Body of pancreas (tissue), 4 donors: Measurements from ENCODE around the gene ERCC6L2. TPM values are rescaled to one million over a fixed set of nuclear protein-coding genes. Genes with fewer than 3 reads are reported as not detected.

Experiments used
- ATAC-seq: fragments of 150-250 bp; one replicate; pipeline ENCODE4 v1.9.1; 2016
- DNase-seq, 4 donors: peaks; one replicate each; pipeline ENCODE4 v3.0.0-alpha.2; 2019
- H3K27ac ChIP-seq, 4 donors: fragments of 200-600 bp; sonication (generic); 1 replicate in 3 of 4; 2 replicates in 1 of 4; pipeline versions ENCODE4 v1.5.1 to v1.6.1; 2016 to 2019; ENCODE audit warnings: mild to moderate bottlenecking in 1 of 4, mixed read lengths in 1 of 4, moderate library complexity in 1 of 4
- H3K27me3 ChIP-seq, 2 donors: fragments of 200-600 bp; sonication (generic); one replicate each; pipeline ENCODE4 v1.6.0; 2016; ENCODE audit warnings: mild to moderate bottlenecking in 1 of 2
- H3K36me3 ChIP-seq, 2 donors: fragments of 200-600 bp; sonication (generic); replicated peaks in 1 of 2; 2 replicates each; pipeline ENCODE4 v1.5.1; 2016; ENCODE audit warnings: low read depth in 2 of 2; ENCODE audit not compliant: insufficient read depth in 1 of 2
- H3K4me1 ChIP-seq: fragments of 200-600 bp; sonication (generic); one replicate; pipeline ENCODE4 v1.6.0; 2016
- H3K4me3 ChIP-seq, 2 donors: fragments of 200-600 bp; sonication (generic); 1 replicate in 1 of 2; 2 replicates in 1 of 2; pipeline ENCODE4 v1.5.1; 2016 to 2019
- H3K9me3 ChIP-seq, 3 donors: fragments of 200-600 bp; sonication (generic); 1 replicate in 2 of 3; 2 replicates in 1 of 3; pipeline ENCODE4 v1.5.1; 2016
- POLR2A ChIP-seq, 3 donors: fragments of 450-650 bp; IDR thresholded peaks; one replicate each; pipeline ENCODE4 v1.6.1; 2016; ENCODE audit warnings: antibody characterized with exemption in 3 of 3, mild to moderate bottlenecking in 2 of 3
- WGBS, 2 donors: methylation state at CpG; one replicate each; pipeline ENCODE4 v1.1.5; 2017; 5-methylcytosine and 5-hydroxymethylcytosine counted together
- intact Hi-C: fragments of 100-400 bp; cut with DNase I; formaldehyde crosslinking; loops from one replicate; pipeline ENCODE4 v1.15.1; 2023
- total RNA-seq, 2 donors: library from RNA; depleted of rRNA; stranded (reverse); fragments of >200 nt; gene quantifications; one replicate each; pipeline ENCODE4 v1.1.0, GENCODE V29; 2016
- TF ChIP-seq, protein P1 (sequence below), 7 experiments: fragments of 450-650 bp in 4 of 7; fragments of 200-600 bp in 3 of 7; sonication (generic) in 3 of 7; IDR thresholded peaks; one replicate each; pipeline ENCODE4 v1.5.1; 2016 to 2019; ENCODE audit warnings: antibody characterized with exemption in 7 of 7

Gene ERCC6L2
- total RNA-seq, 2 donors from 2014 or later, result 30.4 to 58.3 TPM

DNA sequence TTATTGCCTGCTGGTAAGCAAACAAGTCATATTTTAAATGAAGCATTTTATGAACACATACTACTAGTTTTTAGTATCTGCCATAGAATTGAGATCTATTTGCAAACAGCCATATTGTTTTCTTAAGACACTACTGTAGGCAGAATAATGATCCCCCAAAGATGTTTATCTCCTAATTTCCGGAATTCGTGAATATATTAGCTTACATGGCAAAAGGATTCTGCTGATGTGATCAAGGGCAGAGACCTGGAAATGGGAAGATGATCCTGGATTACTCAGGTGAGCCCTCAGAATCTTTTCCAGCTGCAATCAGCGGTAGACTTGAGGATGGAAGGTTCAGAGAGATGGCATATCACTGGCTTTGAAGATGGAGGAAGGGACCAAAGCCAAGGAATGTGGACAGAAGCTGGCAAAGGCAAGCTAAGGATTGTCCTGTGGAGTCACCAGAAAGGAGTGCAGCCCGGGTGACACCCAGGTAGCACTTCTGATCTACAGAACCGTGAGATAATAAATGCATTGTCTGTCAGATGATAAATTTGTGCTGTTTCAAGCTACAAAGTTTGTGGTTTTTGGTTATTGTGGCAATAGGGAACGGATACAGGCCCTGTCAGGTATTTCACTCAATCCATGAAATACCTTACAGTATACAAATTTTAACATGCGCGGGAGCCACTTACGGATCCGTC, 1.0 kb upstream of the ERCC6L2 start:
- H3K36me3 ChIP-seq, result no peaks in the 10 kb centered on the region
- H3K27me3 ChIP-seq, result no peaks in the 10 kb centered on the region
- TF ChIP-seq, protein P1, sequence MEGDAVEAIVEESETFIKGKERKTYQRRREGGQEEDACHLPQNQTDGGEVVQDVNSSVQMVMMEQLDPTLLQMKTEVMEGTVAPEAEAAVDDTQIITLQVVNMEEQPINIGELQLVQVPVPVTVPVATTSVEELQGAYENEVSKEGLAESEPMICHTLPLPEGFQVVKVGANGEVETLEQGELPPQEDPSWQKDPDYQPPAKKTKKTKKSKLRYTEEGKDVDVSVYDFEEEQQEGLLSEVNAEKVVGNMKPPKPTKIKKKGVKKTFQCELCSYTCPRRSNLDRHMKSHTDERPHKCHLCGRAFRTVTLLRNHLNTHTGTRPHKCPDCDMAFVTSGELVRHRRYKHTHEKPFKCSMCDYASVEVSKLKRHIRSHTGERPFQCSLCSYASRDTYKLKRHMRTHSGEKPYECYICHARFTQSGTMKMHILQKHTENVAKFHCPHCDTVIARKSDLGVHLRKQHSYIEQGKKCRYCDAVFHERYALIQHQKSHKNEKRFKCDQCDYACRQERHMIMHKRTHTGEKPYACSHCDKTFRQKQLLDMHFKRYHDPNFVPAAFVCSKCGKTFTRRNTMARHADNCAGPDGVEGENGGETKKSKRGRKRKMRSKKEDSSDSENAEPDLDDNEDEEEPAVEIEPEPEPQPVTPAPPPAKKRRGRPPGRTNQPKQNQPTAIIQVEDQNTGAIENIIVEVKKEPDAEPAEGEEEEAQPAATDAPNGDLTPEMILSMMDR (IDR thresholded peaks at IDR 0.05), result no peak
- TF ChIP-seq POLR2A (IDR thresholded peaks at IDR 0.05), result no peak
- 23% methylated on average over 9 to 10 of the region's 10 CpGs for WGBS, 2 donors
- ATAC-seq (no peak), DNase-seq (no peak)
- peak overlapping the region; percentile 65 to 87 for H3K4me3 ChIP-seq
- intact Hi-C loops, result no loop called here
- peaks cover 15% of the 10 kb centered on the region for H3K4me1 ChIP-seq
- H3K27ac ChIP-seq, result peak overlapping the region in 3 of 4 donors; percentile 98 to 100 (median 100)
- H3K9me3 ChIP-seq, result no peaks in the 10 kb centered on the region

DNA sequence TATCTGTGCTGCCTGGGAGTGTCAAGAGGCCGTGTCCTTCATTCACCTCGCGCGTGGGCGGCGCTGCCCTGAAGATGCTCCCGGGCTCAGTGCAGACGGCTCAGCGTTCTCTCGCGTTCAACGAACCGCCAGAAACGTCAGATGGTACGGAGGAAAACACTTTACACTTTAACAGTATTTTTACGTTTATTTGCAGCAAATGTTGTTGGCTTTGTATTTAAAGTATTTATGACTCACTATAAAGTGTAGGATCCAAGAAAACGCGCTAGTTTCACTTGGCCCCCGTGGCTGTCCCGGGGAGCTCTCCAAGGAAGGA, 544 bp upstream of the ERCC6L2 start:
- ATAC-seq (peak; percentile 10), DNase-seq (peak; percentile 37 to 54 (median 46))
- H3K4me1 ChIP-seq, result peaks cover 15% of the 10 kb centered on the region
- intact Hi-C loops, result no loop called here
- no peaks in the 10 kb centered on the region for H3K9me3 ChIP-seq
- H3K27me3 ChIP-seq, result no peaks in the 10 kb centered on the region
- H3K4me3 ChIP-seq, result peak overlapping the region; percentile 65 to 87
- H3K27ac ChIP-seq, result peak overlapping the region in 3 of 4 donors; percentile 98 to 100 (median 100)
- H3K36me3 ChIP-seq, result no peaks in the 10 kb centered on the region
- no peak for TF ChIP-seq POLR2A (IDR thresholded peaks at IDR 0.05)
- TF ChIP-seq, protein P1 (IDR thresholded peaks at IDR 0.05), result no peak
- WGBS, 2 donors, result 0 to 1% methylated on average over 16 to 20 of the region's 20 CpGs

DNA sequence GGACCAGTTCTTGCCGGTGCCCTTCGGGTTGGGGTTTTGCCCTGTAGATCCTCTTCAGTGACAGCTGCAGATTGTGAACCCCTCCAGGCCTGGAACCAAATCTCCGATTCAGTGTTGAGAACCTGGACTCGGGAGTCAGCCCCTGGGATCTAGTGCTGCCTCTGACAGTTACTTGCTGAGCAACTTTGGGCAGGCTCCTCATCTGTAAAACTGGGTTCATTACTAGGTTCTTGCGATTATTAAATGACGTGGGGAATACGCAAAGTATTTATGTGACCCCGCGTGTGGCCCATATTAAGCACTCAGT, 600 bp downstream of the ERCC6L2 start:
- ATAC-seq (peak; percentile 24), DNase-seq (no peak)
- Histone ChIP-seq H3K27me3 (no peaks in the 10 kb centered on the region), H3K27ac (peak overlapping the region in 3 of 4 donors; percentile 98 to 100 (median 100)), H3K9me3 (no peaks in the 10 kb centered on the region), H3K4me3 (peak overlapping the region; percentile 65 to 87), H3K36me3 (no peaks in the 10 kb centered on the region), H3K4me1 (peaks cover 15% of the 10 kb centered on the region)
- intact Hi-C loops, result no loop called here
- WGBS, 2 donors, result 1 to 2% methylated on average over 6 to 9 of the region's 9 CpGs
- TF ChIP-seq, protein P1 (IDR thresholded peaks at IDR 0.05), result no peak
- no peak for TF ChIP-seq POLR2A (IDR thresholded peaks at IDR 0.05)

DNA sequence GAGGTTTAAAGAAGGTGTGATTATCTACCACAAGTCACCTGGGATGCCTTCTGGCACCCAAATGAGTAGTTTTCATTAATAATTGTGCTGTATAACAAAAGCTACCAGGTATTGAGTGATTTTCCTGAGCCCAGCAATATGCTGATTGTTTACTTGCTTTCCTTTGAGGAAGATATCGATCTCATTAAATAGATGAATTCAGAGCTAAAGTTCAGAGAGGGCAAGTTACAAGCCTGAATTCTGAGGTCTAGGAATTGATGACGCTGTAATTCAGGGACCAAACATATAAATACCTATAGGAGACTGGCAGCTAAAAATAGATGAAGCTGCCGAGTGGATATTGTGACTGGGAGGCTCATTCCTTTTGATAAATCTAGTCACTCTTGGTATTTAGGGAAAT, 1.1 kb downstream of the ERCC6L2 start:
- Histone ChIP-seq H3K36me3 (no peaks in the 10 kb centered on the region), H3K9me3 (no peaks in the 10 kb centered on the region), H3K27ac (peak overlapping the region in 2 of 4 donors; percentile 98 to 100), H3K4me1 (peaks cover 15% of the 10 kb centered on the region), H3K4me3 (peak overlapping the region in 1 of 2 donors; percentile 65), H3K27me3 (no peaks in the 10 kb centered on the region)
- TF ChIP-seq, protein P1 (IDR thresholded peaks at IDR 0.05), result no peak
- no peak for TF ChIP-seq POLR2A (IDR thresholded peaks at IDR 0.05)
- DNase-seq (no peak), ATAC-seq (no peak)
- intact Hi-C loops, result no loop called here
- WGBS, 2 donors, result 9 to 22% methylated on average over 3 of the region's 3 CpGs

DNA sequence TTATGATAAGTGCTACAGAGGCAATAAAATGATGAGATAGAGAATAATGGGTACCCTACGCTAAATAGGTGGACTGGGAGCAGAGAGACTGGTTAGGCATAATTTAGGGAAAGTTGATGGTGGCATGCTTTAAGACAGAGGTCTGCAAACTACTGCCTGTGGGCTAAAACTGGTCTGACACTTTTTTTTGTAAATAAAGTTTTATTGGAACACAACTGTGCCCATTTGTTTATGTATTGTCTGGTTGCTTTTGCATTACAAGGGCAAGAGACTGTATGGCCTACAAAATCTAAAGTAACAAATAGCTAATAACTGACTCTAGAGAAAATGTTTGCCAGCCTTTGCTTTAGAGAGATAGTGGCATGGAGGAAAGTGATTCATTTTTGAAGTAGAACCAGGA, 2.5 kb downstream of the ERCC6L2 start:
- Histone ChIP-seq H3K4me3 (no peak overlapping the region), H3K27me3 (no peaks in the 10 kb centered on the region), H3K27ac (no peak overlapping the region), H3K4me1 (peaks cover 15% of the 10 kb centered on the region), H3K36me3 (no peaks in the 10 kb centered on the region), H3K9me3 (no peaks in the 10 kb centered on the region)
- 95 to 100% methylated on average over 1 of the region's 1 CpG for WGBS, 2 donors
- ATAC-seq (no peak), DNase-seq (no peak)
- intact Hi-C loops, result no loop called here
- TF ChIP-seq, protein P1 (IDR thresholded peaks at IDR 0.05), result no peak
- TF ChIP-seq POLR2A (IDR thresholded peaks at IDR 0.05), result no peak
